GM21367 (cell line): ENCODE results near the gene EMID1.

Source experiments
- ATAC-seq: cut with Tn5 transposase; IDR thresholded peaks from one replicate; pipeline ENCODE4 v1.9.1; 2021; ENCODE audit not compliant: unreplicated experiment

Gene EMID1

DNA sequence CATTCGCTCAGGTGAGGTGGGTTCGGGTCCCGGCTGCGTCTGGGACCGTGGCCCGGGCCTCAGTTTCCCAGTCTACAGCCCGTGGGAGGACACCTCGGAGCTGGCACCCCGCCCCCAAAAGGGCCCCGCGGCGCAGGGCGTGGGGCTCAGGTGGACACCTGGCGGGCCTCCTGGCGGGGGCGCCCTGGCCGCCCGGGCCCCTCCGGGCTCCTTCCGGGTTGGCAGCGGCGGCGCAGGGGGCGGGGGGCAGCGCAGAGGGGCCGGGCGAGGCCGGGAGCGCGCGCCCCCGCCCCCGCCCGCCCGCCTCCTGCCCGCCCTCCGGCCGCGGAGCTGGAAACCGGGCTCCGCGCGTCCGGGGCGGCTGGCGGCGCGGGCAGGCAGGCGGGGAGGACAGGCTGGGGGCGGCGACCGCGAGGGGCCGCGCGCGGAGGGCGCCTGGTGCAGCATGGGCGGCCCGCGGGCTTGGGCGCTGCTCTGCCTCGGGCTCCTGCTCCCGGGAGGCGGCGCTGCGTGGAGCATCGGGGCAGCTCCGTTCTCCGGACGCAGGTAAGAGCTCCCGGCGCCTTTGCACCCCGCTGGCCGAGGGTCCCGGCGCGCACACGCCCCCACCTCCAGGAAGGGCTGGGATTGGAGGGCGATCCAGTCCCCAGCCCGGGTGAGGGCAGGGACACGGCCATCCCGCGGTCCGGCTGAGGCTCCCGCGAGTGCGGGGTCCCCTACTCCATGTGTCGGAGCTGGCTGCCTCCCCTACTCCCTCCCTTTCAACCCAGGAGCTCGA, at the start of gene EMID1:
TSS of gene EMID1 (plus strand) at position 303 of the 778 bp plus-strand sequence. CDS start at position 446, 143 bp downstream.
- ATAC-seq, result no peak

DNA sequence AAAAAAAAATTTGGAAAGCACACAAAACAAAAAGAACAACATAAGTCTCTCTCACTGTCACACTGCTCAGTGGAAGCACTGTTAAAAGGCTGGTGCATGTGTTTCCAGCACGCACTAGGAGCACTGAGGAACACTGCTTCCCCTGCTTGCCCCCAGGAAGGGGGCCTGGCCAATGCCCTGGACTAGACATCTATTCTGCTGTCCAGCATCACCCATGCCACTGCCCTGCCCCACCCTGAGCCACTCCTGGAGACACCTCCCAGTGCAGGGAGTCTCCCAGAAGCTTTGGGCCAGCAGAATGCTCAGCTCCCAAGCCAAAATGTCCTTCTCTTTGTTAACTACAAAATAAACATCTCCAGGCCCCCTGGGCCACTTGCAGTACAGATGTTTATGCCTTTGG, 49.7 kb upstream of the EMID1 start:
- no peak for ATAC-seq

DNA sequence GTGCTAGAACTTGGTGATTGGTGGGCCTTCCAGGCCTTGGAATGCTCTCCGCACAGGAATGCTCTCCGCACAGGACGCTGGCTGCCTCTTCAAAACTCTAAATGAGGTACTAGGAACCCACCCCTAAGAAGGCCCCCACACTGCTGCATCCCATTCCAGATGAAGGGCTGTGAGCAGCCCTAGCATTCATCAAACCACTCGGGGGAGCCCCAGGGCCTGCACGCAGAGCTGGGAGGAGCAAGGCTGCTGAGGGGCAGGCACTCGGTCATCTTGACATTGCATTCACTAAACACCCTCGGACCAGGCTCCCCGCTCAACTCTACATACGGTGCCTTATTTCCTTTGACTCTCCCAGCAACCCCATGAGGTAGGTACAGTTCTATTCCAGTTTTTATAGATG, 49.2 kb upstream of the EMID1 start:
- no peak for ATAC-seq

- ATAC-seq, result no peak
Measured at GRCh38 chr22:29157759-29158535, 47.7 kb upstream of the EMID1 start.

GRCh38 chr22:29158546-29158945, 47.1 kb upstream of the EMID1 start:
- no peak for ATAC-seq

DNA sequence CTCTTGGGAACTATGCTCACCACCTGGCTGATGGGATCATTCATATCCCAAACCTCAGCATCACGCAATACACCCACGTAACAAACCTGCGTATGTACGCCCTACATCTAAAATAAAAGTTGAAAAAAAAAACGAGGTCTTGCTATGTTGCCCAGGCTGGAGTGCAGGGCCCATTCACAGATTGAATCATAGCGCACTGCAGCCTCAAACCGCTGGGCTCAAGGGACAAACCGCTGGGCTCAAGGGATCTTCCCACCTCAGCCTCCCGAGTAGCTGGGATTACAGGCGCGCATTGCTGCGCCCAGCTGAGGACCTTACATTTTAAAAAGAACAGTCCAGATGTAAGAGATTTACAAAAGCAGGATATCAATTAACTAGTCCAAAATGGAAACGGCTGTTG, 41.9 kb upstream of the EMID1 start:
- no peak for ATAC-seq

GRCh38 chr22:29165321-29166060, 40.2 kb upstream of the EMID1 start:
- no peak for ATAC-seq

- ATAC-seq, result no peak
Measured at GRCh38 chr22:29166180-29166579, 39.5 kb upstream of the EMID1 start.

DNA sequence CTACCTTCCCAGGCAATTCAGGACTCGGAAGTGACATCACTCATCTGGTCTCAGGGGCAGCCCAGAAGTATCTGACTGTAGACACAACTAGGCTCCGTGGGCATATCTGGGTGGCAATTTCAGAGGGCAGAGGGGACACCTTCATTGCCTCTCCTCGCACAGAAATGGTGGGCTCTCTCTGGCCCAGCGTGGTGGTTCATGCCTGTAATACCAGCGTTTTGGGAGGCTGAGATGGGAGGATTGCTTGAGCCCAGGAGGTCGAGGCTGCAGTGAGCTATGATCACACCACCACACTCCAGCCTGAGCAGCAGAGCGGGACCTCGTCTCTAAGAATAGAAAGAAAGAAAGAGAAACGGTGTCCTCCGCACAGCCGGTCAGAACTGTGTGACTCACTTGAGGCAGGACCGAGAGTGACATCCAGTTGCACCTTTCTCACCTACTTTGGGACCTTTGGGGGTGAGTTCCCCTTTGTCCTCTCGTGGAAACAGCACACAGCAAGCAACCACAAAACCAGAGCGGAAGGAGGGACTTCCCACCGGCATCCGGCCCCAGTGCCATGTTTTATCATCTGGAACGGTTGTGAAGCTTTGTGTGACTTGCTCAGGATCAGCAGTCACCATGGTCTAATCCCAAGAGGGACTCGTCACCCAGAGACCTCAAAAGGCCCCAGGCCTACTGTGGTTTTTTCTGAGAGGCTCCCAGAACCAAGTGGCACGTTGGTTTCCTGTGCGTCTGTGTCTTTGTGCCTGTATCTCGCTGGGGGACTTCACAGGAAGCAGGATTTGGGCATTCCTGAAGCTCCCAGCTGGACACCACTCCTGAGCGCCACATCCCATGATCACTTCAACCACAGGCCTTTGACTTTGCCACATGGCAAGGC, 38.4 kb upstream of the EMID1 start:
- ATAC-seq, result peak; percentile 85

GRCh38 chr22:29171721-29172120, 34.0 kb upstream of the EMID1 start:
- no peak for ATAC-seq

GRCh38 chr22:29172216-29172615, 33.5 kb upstream of the EMID1 start:
- ATAC-seq, result no peak

- ATAC-seq, result no peak
Measured at GRCh38 chr22:29175312-29175835, 30.3 kb upstream of the EMID1 start.

- no peak for ATAC-seq
Measured at GRCh38 chr22:29183971-29184848, 21.5 kb upstream of the EMID1 start.

- no peak for ATAC-seq
Measured at GRCh38 chr22:29184849-29185490, 20.7 kb upstream of the EMID1 start.

DNA sequence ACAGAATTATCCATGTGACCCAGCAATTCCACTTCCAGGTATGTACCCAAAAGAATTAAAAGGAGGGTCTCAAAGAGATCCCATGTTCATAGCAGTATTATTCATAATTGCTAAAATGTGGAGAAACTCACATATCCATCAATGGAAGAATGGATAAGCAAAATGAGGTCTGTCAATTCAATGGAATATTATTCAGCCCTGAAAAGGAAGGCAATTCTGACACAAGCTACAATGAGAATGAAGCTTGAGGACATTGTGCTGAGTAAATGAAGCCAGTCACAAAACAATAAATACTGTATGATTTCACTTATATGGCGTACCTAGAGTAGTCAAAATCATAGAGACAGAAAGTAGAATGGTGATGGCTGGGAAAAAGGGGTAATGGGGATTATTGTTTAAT, 19.4 kb upstream of the EMID1 start:
- ATAC-seq, result no peak

GRCh38 chr22:29187831-29188230, 17.9 kb upstream of the EMID1 start:
- no peak for ATAC-seq

DNA sequence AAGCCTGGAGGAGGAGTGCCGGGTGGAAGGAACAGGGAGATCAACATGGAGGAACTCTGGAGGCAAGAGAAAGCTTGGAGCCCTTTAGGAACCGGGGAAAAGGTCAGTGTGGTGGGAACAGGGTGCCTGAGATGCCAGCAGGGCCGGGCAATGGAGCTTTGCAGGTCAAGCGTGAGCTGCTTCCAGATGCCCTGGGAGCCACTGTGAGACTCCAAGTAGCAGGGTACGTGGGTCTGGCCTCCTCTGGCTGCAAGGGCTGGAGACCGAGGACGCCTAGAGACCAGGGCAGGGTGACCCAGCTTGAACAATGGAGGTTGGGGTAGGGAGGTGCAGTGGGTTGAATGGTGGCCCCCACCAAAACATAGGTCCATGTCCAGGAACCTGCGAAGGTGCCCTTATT, 15.6 kb upstream of the EMID1 start:
- no peak for ATAC-seq

GRCh38 chr22:29190918-29191317, 14.8 kb upstream of the EMID1 start:
- ATAC-seq, result no peak

DNA sequence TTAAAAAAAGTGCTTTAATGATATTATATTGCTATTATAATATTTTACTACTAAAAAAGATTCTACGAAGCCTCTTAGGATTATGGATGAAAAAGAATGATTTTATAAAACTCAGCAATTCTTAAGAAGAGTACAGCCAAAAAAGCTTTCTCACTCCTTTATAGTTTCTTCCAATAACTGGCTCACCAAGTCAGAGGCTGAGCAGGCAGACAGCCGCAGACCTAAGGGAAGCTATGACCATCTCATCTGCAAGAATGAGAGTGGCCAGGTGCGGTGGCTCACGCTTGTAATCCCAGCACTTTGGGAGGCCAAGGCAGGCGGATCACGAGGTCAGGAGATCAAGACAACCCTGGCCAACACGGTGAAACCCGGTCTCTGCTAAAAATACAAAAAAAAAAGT, 12.7 kb upstream of the EMID1 start:
- ATAC-seq, result no peak
